ENCODE measurements around the gene CHST8.
A peak's percentile ranks its signal among the peaks of the same experiment; 100 is the strongest.
"Not testable (repeated sequence)": the region's sequence is repeated elsewhere in the genome, so short reads cannot be mapped to it uniquely, and the experiment has no call there.

Gene CHST8

GRCh38 chr19:33621811-33622504, at the start of gene CHST8:
Gene CHST8, plus strand, starts transcription at chr19:33621953. Its CDS starts 67,309 bp downstream, at chr19:33689262.
- peak within 1 kb of the TSS; percentile 62 for H3K4me3 ChIP-seq (ENCODE audit: low read depth, low read length)

- no peak overlapping the region for H3K4me3 ChIP-seq (ENCODE audit: low read depth, low read length)
Observed at GRCh38 chr19:33572929-33573328, 48.8 kb upstream of the CHST8 start.

GRCh38 chr19:33574824-33575223, 46.9 kb upstream of the CHST8 start:
- H3K4me3 ChIP-seq (ENCODE audit: low read depth, low read length) = no peak overlapping the region

GRCh38 chr19:33578697-33579096, 43.1 kb upstream of the CHST8 start:
- no peak overlapping the region for H3K4me3 ChIP-seq (ENCODE audit: low read depth, low read length)

GRCh38 chr19:33580026-33580644, 41.6 kb upstream of the CHST8 start:
- H3K4me3 ChIP-seq (ENCODE audit: low read depth, low read length) = no peak overlapping the region

- no peak overlapping the region for H3K4me3 ChIP-seq (ENCODE audit: low read depth, low read length)
Observed at GRCh38 chr19:33580645-33581037, 41.1 kb upstream of the CHST8 start.

- H3K4me3 ChIP-seq (ENCODE audit: low read depth, low read length) = no peak overlapping the region
Observed at GRCh38 chr19:33582914-33583313, 38.8 kb upstream of the CHST8 start.

- no peak overlapping the region for H3K4me3 ChIP-seq (ENCODE audit: low read depth, low read length)
Observed at GRCh38 chr19:33587150-33587549, 34.6 kb upstream of the CHST8 start.

GRCh38 chr19:33590224-33590623, 31.5 kb upstream of the CHST8 start:
- H3K4me3 ChIP-seq (ENCODE audit: low read depth, low read length) = no peak overlapping the region

GRCh38 chr19:33595783-33596182, 26.0 kb upstream of the CHST8 start:
- H3K4me3 ChIP-seq (ENCODE audit: low read depth, low read length) = no peak overlapping the region

- H3K4me3 ChIP-seq (ENCODE audit: low read depth, low read length) = no peak overlapping the region
Observed at GRCh38 chr19:33601583-33601982, 20.2 kb upstream of the CHST8 start.

GRCh38 chr19:33602576-33603204, 19.1 kb upstream of the CHST8 start:
- H3K4me3 ChIP-seq (ENCODE audit: low read depth, low read length) = no peak overlapping the region

- no peak overlapping the region for H3K4me3 ChIP-seq (ENCODE audit: low read depth, low read length)
Observed at GRCh38 chr19:33603377-33603776, 18.4 kb upstream of the CHST8 start.

GRCh38 chr19:33604651-33605050, 17.1 kb upstream of the CHST8 start:
- H3K4me3 ChIP-seq (ENCODE audit: low read depth, low read length) = no peak overlapping the region

GRCh38 chr19:33605803-33606295, 15.9 kb upstream of the CHST8 start:
- not testable (repeated sequence) for H3K4me3 ChIP-seq (ENCODE audit: low read depth, low read length)

GRCh38 chr19:33606556-33606955, 15.2 kb upstream of the CHST8 start:
- no peak overlapping the region for H3K4me3 ChIP-seq (ENCODE audit: low read depth, low read length)

GRCh38 chr19:33609353-33609752, 12.4 kb upstream of the CHST8 start:
- no peak overlapping the region for H3K4me3 ChIP-seq (ENCODE audit: low read depth, low read length)

GRCh38 chr19:33610588-33610987, 11.2 kb upstream of the CHST8 start:
- no peak overlapping the region for H3K4me3 ChIP-seq (ENCODE audit: low read depth, low read length)

- no peak overlapping the region for H3K4me3 ChIP-seq (ENCODE audit: low read depth, low read length)
Observed at GRCh38 chr19:33612928-33613619, 8.7 kb upstream of the CHST8 start.

- no peak overlapping the region for H3K4me3 ChIP-seq (ENCODE audit: low read depth, low read length)
Observed at GRCh38 chr19:33613620-33614000, 8.1 kb upstream of the CHST8 start.

GRCh38 chr19:33616346-33616745, 5.4 kb upstream of the CHST8 start:
- no peak overlapping the region for H3K4me3 ChIP-seq (ENCODE audit: low read depth, low read length)

- H3K4me3 ChIP-seq (ENCODE audit: low read depth, low read length) = no peak overlapping the region
Observed at GRCh38 chr19:33616857-33617256, 4.9 kb upstream of the CHST8 start.

Measured in iPS-11a (cell line).